ENCODE measurements around the gene TRAPPC3L. TPM values are rescaled to one million over a fixed set of nuclear protein-coding genes. Genes with fewer than 3 reads are reported as not detected.

TRAPPC3L gene
- not detected in 2 replicates for total RNA-seq (ENCODE audit: low replicate concordance)

- Mint-ChIP-seq H3K4me1 (peaks cover 5% of the 10 kb centered on the region), H3K36me3 (no peaks in the 10 kb centered on the region), H3K27me3 (ENCODE audit: insufficient read depth, low read depth) (no peaks in the 10 kb centered on the region), H3K9me3 (no peaks in the 10 kb centered on the region), H3K27ac (no peak within 1 kb of the TSS), H3K4me3 (no peak within 1 kb of the TSS)
- H4K20me1 ChIP-seq (ENCODE audit: low read depth) = no peaks in the 10 kb centered on the region
- no peaks in the 10 kb centered on the region for H3K4me1 ChIP-seq
- H3K9ac ChIP-seq = no peak within 1 kb of the TSS
- DNase-seq (ENCODE audit: low spot score) = no peak
- no peaks in the 10 kb centered on the region for H3K79me2 ChIP-seq (ENCODE audit: low read depth)
- H2AFZ ChIP-seq (replicated peaks) = no peak within 1 kb of the TSS
- H3F3A ChIP-seq (ENCODE audit: low read depth) = no peaks in the 10 kb centered on the region
- no peak within 1 kb of the TSS for H3K27ac ChIP-seq
- H3K9me3 ChIP-seq (ENCODE audit: low read depth) = no peaks in the 10 kb centered on the region
- no peak within 1 kb of the TSS for H3K4me2 ChIP-seq
- no peak within 1 kb of the TSS for H3K4me3 ChIP-seq
- TF ChIP-seq EZH2phosphoT487 (IDR thresholded peaks at IDR 0.05) = no peak
- TF ChIP-seq CTCF (IDR thresholded peaks at IDR 0.05) = no peak
- TF ChIP-seq EZH2 (IDR thresholded peaks at IDR 0.05) = no peak
- no peaks in the 10 kb centered on the region for H3K27me3 ChIP-seq
- no peaks in the 10 kb centered on the region for H3K36me3 ChIP-seq
These were observed at the start of gene TRAPPC3L for GRCh38 chr6:116545651-116546050. Gene TRAPPC3L, minus strand, starts transcription at chr6:116545684. Its CDS starts 170 bp downstream, at chr6:116545514.

- no peak overlapping the region for H3K9ac ChIP-seq
- no peak for DNase-seq (ENCODE audit: low spot score)
- peaks cover 6% of the 10 kb centered on the region for H4K20me1 ChIP-seq (ENCODE audit: low read depth)
- H2AFZ ChIP-seq (replicated peaks) = no peak overlapping the region
- H3K4me1 ChIP-seq = no peaks in the 10 kb centered on the region
- H3K4me2 ChIP-seq = no peak overlapping the region
- H3F3A ChIP-seq (ENCODE audit: low read depth) = no peaks in the 10 kb centered on the region
- Mint-ChIP-seq H3K27me3 (ENCODE audit: insufficient read depth, low read depth) (peaks cover 2% of the 10 kb centered on the region), H3K36me3 (peaks cover 8% of the 10 kb centered on the region), H3K4me1 (no peaks in the 10 kb centered on the region), H3K9me3 (no peaks in the 10 kb centered on the region), H3K4me3 (no peak overlapping the region), H3K27ac (no peak overlapping the region)
- TF ChIP-seq CTCF (IDR thresholded peaks at IDR 0.05) (no peak), EZH2 (IDR thresholded peaks at IDR 0.05) (no peak), EZH2phosphoT487 (IDR thresholded peaks at IDR 0.05) (no peak)
- H3K27me3 ChIP-seq = no peaks in the 10 kb centered on the region
- peaks cover 5% of the 10 kb centered on the region for H3K36me3 ChIP-seq
- H3K4me3 ChIP-seq = no peak overlapping the region
- H3K79me2 ChIP-seq (ENCODE audit: low read depth) = no peaks in the 10 kb centered on the region
- H3K27ac ChIP-seq = no peak overlapping the region
- H3K9me3 ChIP-seq (ENCODE audit: low read depth) = no peaks in the 10 kb centered on the region
These were observed 49.8 kb upstream of the TRAPPC3L start for GRCh38 chr6:116595247-116595646.

- Histone ChIP-seq H3K4me1 (no peaks in the 10 kb centered on the region), H3K4me3 (no peak overlapping the region), H3K9me3 (ENCODE audit: low read depth) (no peaks in the 10 kb centered on the region), H3K27ac (no peak overlapping the region), H3K4me2 (no peak overlapping the region), H3K36me3 (peaks cover 8% of the 10 kb centered on the region), H3K79me2 (ENCODE audit: low read depth) (no peaks in the 10 kb centered on the region), H4K20me1 (ENCODE audit: low read depth) (no peaks in the 10 kb centered on the region), H3K9ac (no peak overlapping the region), H3K27me3 (no peaks in the 10 kb centered on the region), H2AFZ (replicated peaks) (no peak overlapping the region), H3F3A (ENCODE audit: low read depth) (no peaks in the 10 kb centered on the region)
- TF ChIP-seq EZH2phosphoT487 (IDR thresholded peaks at IDR 0.05) = no peak
- TF ChIP-seq CTCF (IDR thresholded peaks at IDR 0.05) = no peak
- TF ChIP-seq EZH2 (IDR thresholded peaks at IDR 0.05) = no peak
- H3K4me1 Mint-ChIP-seq = no peaks in the 10 kb centered on the region
- H3K4me3 Mint-ChIP-seq = no peak overlapping the region
- no peaks in the 10 kb centered on the region for H3K27me3 Mint-ChIP-seq (ENCODE audit: insufficient read depth, low read depth)
- H3K36me3 Mint-ChIP-seq = peaks cover 19% of the 10 kb centered on the region
- no peaks in the 10 kb centered on the region for H3K9me3 Mint-ChIP-seq
- DNase-seq (ENCODE audit: low spot score) = no peak
- no peak overlapping the region for H3K27ac Mint-ChIP-seq
These were observed 41.3 kb upstream of the TRAPPC3L start for GRCh38 chr6:116586738-116587137.

Measured in neural progenitor cell (in vitro differentiated cells).